OCI-LY3 (cell line): ENCODE results near the gene ANKRD39.
"Not testable (repeated sequence)": the region's sequence is repeated elsewhere in the genome, so short reads cannot be mapped to it uniquely, and the experiment has no call there.

Source experiments
- H2AFZ ChIP-seq: fragments of 200-600, 300-600 bp; shearing (Covaris generic); 2 replicates; pipeline ENCODE4 v1.6.0; 2014; ENCODE audit warnings: antibody characterized with exemption, low read depth, low read length
- H3K27ac ChIP-seq: fragments of 200-600, 300-600 bp; sonication (generic); 2 replicates; pipeline ENCODE4 v1.5.1; 2014; ENCODE audit warnings: mild to moderate bottlenecking, low read length, moderate library complexity, mixed read lengths
- H3K27me3 ChIP-seq: fragments of 200-600, 300-600 bp; sonication (generic); 2 replicates; pipeline ENCODE4 v1.6.1; 2014; ENCODE audit warnings: low read depth, low read length, mixed read lengths
- H3K36me3 ChIP-seq: fragments of 200-600, 300-600 bp; sonication (generic); replicated peaks from 2 replicates; pipeline ENCODE3; 2014; ENCODE audit warnings: low read depth, low read length, mixed read lengths
- H3K4me1 ChIP-seq: fragments of 300-600, 200-600 bp; sonication (generic); 2 replicates; pipeline ENCODE4 v1.6.1; 2014; ENCODE audit warnings: low read length, mixed read lengths
- H3K4me2 ChIP-seq: fragments of 200-600, 300-600 bp; sonication (generic); 2 replicates; pipeline ENCODE4 v1.6.1; 2014; ENCODE audit warnings: low read length, mixed read lengths
- H3K4me3 ChIP-seq: fragments of 300-600, 200-600 bp; sonication (generic); 2 replicates; pipeline ENCODE4 v1.5.1; 2014; ENCODE audit warnings: antibody characterized with exemption, mild to moderate bottlenecking, low read length, moderate library complexity
- H3K79me2 ChIP-seq: fragments of 300-600, 200-600 bp; shearing (Covaris generic); 2 replicates; pipeline ENCODE4 v1.6.1; 2014; ENCODE audit warnings: mild to moderate bottlenecking, low read length, mixed read lengths
- H3K9ac ChIP-seq: fragments of 300-600, 200-600 bp; shearing (Covaris generic); 2 replicates; pipeline ENCODE4 v1.6.0; 2014; ENCODE audit warnings: mild to moderate bottlenecking, low read length, moderate library complexity
- H3K9me3 ChIP-seq: fragments of 200-600, 300-600 bp; shearing (Covaris generic); 2 replicates; pipeline ENCODE4 v1.6.1; 2014; ENCODE audit warnings: low read length, mixed read lengths; ENCODE audit not compliant: insufficient read depth
- H4K20me1 ChIP-seq: fragments of 200-600, 300-600 bp; sonication (generic); 2 replicates; pipeline ENCODE4 v1.6.1; 2016; ENCODE audit warnings: low read length, mixed read lengths; ENCODE audit not compliant: insufficient read depth
- CTCF ChIP-seq: fragments of 200-600, 300-600 bp; sonication (generic); IDR thresholded peaks from 2 replicates; pipeline ENCODE4 v1.5.1; 2014; ENCODE audit warnings: antibody characterized with exemption, low read length, low read depth
- EZH2phosphoT487 ChIP-seq: fragments of 200-600 bp; shearing (Covaris generic); IDR thresholded peaks from 2 replicates; pipeline ENCODE4 v1.6.1; 2018; ENCODE audit warnings: antibody characterized with exemption, mixed run types, low read depth

Gene ANKRD39

GRCh38 chr2:96808176-96808837, 49.5 kb downstream of the ANKRD39 start:
- no peak overlapping the region for H3K4me3 ChIP-seq
- no peak overlapping the region for H3K4me2 ChIP-seq
- H3K27me3 ChIP-seq = no peaks in the 10 kb centered on the region
- no peaks in the 10 kb centered on the region for H3K79me2 ChIP-seq
- H2AFZ ChIP-seq = no peak overlapping the region
- no peak for TF ChIP-seq CTCF
- TF ChIP-seq EZH2phosphoT487 = no peak
- no peak overlapping the region for H3K27ac ChIP-seq
- H3K4me1 ChIP-seq = no peaks in the 10 kb centered on the region
- no peaks in the 10 kb centered on the region for H3K36me3 ChIP-seq
- no peaks in the 10 kb centered on the region for H4K20me1 ChIP-seq
- no peak overlapping the region for H3K9ac ChIP-seq
- no peaks in the 10 kb centered on the region for H3K9me3 ChIP-seq

GRCh38 chr2:96807127-96807471, 50.7 kb downstream of the ANKRD39 start:
- no peaks in the 10 kb centered on the region for H3K79me2 ChIP-seq
- H3K4me2 ChIP-seq = no peak overlapping the region
- no peak overlapping the region for H3K4me3 ChIP-seq
- H3K4me1 ChIP-seq = no peaks in the 10 kb centered on the region
- no peaks in the 10 kb centered on the region for H4K20me1 ChIP-seq
- no peak overlapping the region for H2AFZ ChIP-seq
- H3K27ac ChIP-seq = no peak overlapping the region
- no peak overlapping the region for H3K9ac ChIP-seq
- no peaks in the 10 kb centered on the region for H3K27me3 ChIP-seq
- TF ChIP-seq CTCF (no peak), EZH2phosphoT487 (no peak)
- no peaks in the 10 kb centered on the region for H3K36me3 ChIP-seq
- no peaks in the 10 kb centered on the region for H3K9me3 ChIP-seq

GRCh38 chr2:96806468-96807126, 51.2 kb downstream of the ANKRD39 start:
- TF ChIP-seq CTCF = no peak
- no peak for TF ChIP-seq EZH2phosphoT487
- Histone ChIP-seq H3K27me3 (no peaks in the 10 kb centered on the region), H3K4me2 (no peak overlapping the region), H3K9ac (no peak overlapping the region), H3K27ac (no peak overlapping the region), H3K9me3 (no peaks in the 10 kb centered on the region), H4K20me1 (no peaks in the 10 kb centered on the region), H3K4me1 (no peaks in the 10 kb centered on the region), H3K79me2 (no peaks in the 10 kb centered on the region), H2AFZ (no peak overlapping the region), H3K36me3 (peaks cover 2% of the 10 kb centered on the region), H3K4me3 (no peak overlapping the region)

GRCh38 chr2:96805946-96806345, 51.9 kb downstream of the ANKRD39 start:
- H3K9me3 ChIP-seq, H3K4me2 ChIP-seq, H3K79me2 ChIP-seq, H3K27me3 ChIP-seq, H3K9ac ChIP-seq, H3K4me1 ChIP-seq, H2AFZ ChIP-seq, H4K20me1 ChIP-seq, H3K36me3 ChIP-seq, H3K4me3 ChIP-seq, H3K27ac ChIP-seq: not testable (repeated sequence)
